ENCODE data around the gene IQGAP3. TPM values are rescaled to one million over a fixed set of nuclear protein-coding genes. Genes with fewer than 3 reads are reported as not detected.

Gene IQGAP3
- polyA plus RNA-seq, 1 of the 3 experiments (the other 2 are of a cell fraction), result 15.6 TPM

DNA sequence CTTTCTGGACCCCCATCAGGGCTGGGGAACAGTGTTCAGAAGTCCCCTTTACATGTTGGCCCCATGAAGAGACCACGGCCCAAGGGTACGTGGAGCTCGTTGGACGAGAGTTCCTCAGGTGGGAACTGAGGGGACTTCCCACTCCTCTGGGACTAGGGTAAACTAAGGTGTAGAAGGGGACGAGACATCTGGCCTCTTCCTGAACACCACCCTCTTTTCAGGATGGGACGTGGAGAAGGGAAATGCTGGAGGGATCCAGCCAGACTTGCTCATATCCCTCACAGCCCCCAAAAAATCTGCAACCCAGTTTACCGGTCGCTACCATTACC, 21.3 kb upstream of the IQGAP3 start:
- Histone ChIP-seq H3K79me2 (ENCODE audit: insufficient read depth) (peaks cover 17% of the 10 kb centered on the region), H4K20me1 (ENCODE audit: insufficient read depth) (no peaks in the 10 kb centered on the region), H3K36me3 (replicated peaks in 1 of 2; ENCODE audit: control insufficient read depth in 1 of 2, insufficient read depth in 2 of 2, low read length in 1 of 2) (peaks cover 36 to 60% of the 10 kb centered on the region in 2 experiments), H3K4me2 (no peak overlapping the region), H2AFZ (ENCODE audit: low read depth) (no peak overlapping the region), H3K4me1 (ENCODE audit: control insufficient read depth in 1 of 2, insufficient read depth in 2 of 2, low read depth in 1 of 2, low read length in 1 of 2) (peaks cover 0 to 16% of the 10 kb centered on the region in 2 experiments; a peak in 2 of 4 replicates), H3F3A (replicated peaks; ENCODE audit: insufficient read depth) (peaks cover 13% of the 10 kb centered on the region), H3K9me2 (no peaks in the 10 kb centered on the region), H3K27me3 (ENCODE audit: insufficient read depth) (no peaks in the 10 kb centered on the region), H3K9me3 (no peaks in the 10 kb centered on the region), H3K27ac (ENCODE audit: low read depth in 2 of 2, low read length in 1 of 2) (no peak overlapping the region), H3K9ac (no peak overlapping the region), H3K4me3 (ENCODE audit: low read depth in 2 of 2, low read length in 1 of 2) (no peak overlapping the region)
- TF ChIP-seq MXI1 (IDR thresholded peaks at IDR 0.05; ENCODE audit: low read depth, low read length) (no peak), POLR2AphosphoS5 (IDR thresholded peaks at IDR 0.05; ENCODE audit: low read depth, low read length) (no peak), TEAD4 (IDR thresholded peaks at IDR 0.05; ENCODE audit: borderline replicate concordance, insufficient read depth) (no peak), JUND (IDR thresholded peaks at IDR 0.05) (no peak), SIN3A (IDR thresholded peaks at IDR 0.05; ENCODE audit: borderline replicate concordance, low read depth, low read length) (no peak), NRF1 (IDR thresholded peaks at IDR 0.05; ENCODE audit: low read depth, low read length) (no peak), ZBTB33 (IDR thresholded peaks at IDR 0.05; ENCODE audit: borderline replicate concordance, low read depth) (no peak), EP300 (IDR thresholded peaks at IDR 0.05; ENCODE audit: borderline replicate concordance in 1 of 2, low read depth in 1 of 2, low read length in 1 of 2) (no peak), FOXM1 (IDR thresholded peaks at IDR 0.05; ENCODE audit: low read depth) (no peak), NFIC (IDR thresholded peaks at IDR 0.05; ENCODE audit: borderline replicate concordance) (no peak)
- 98% methylated on average over 6 of the region's 8 CpGs for WGBS (ENCODE audit: low lambda C conversion rate)
- CTCF ChIA-PET, result interaction anchor here (0.9 to 5.6 kb wide), 10 partner anchors 9 to 208 kb away, joined by 3 to 42 read pairs (median 4); partner anchors contain the start of gene BCAN
- POLR2A ChIA-PET, result no interaction called here
- DNase-seq, result no peak

GRCh38 chr1:156592910-156593660, 20.7 kb upstream of the IQGAP3 start:
- WGBS (ENCODE audit: low lambda C conversion rate), result 75% methylated on average over 7 of the region's 8 CpGs
- H3K9me2 ChIP-seq, result no peaks in the 10 kb centered on the region
- H3K79me2 ChIP-seq (ENCODE audit: insufficient read depth), result peaks cover 12% of the 10 kb centered on the region; the same call in 1 of the 2 replicates
- peak overlapping the region; percentile 96 for H3K4me2 ChIP-seq
- H3K4me3 ChIP-seq (ENCODE audit: low read depth in 2 of 2, low read length in 1 of 2), result peak overlapping the region in 1 of 2 experiments; percentile 83; a peak in 1 of 4 replicates
- H3K9me3 ChIP-seq, result no peaks in the 10 kb centered on the region
- peak overlapping the region; percentile 7 to 51; a peak in 1 of 4 replicates for H3K27ac ChIP-seq (ENCODE audit: low read depth in 2 of 2, low read length in 1 of 2)
- no peak for DNase-seq
- TF ChIP-seq JUND (IDR thresholded peaks at IDR 0.05) (0 out of 2 replicates have a peak, but pooled peaks have one; percentile 9), SMC3 (IDR thresholded peaks at IDR 0.05; ENCODE audit: low read depth, low read length) (no peak), POLR2AphosphoS5 (IDR thresholded peaks at IDR 0.05; ENCODE audit: low read depth, low read length) (peak; percentile 8), RCOR1 (IDR thresholded peaks at IDR 0.05; ENCODE audit: low read length) (peak; percentile 24; the same call in 1 of the 2 replicates)
- H3K4me1 ChIP-seq (ENCODE audit: control insufficient read depth in 1 of 2, insufficient read depth in 2 of 2, low read depth in 1 of 2, low read length in 1 of 2), result peaks cover 0 to 16% of the 10 kb centered on the region in 2 experiments; a peak in 2 of 4 replicates
- peaks cover 13% of the 10 kb centered on the region for H3F3A ChIP-seq (replicated peaks; ENCODE audit: insufficient read depth)
- no peak overlapping the region for H3K9ac ChIP-seq
- no peaks in the 10 kb centered on the region for H3K27me3 ChIP-seq (ENCODE audit: insufficient read depth)
- POLR2A ChIA-PET, result interaction anchor here (1.1 to 2.8 kb wide), 2 partner anchors 9 to 21 kb away, joined by 3 to 15 read pairs; partner anchors contain the start of gene GPATCH4
- no peaks in the 10 kb centered on the region for H4K20me1 ChIP-seq (ENCODE audit: insufficient read depth)
- H2AFZ ChIP-seq (ENCODE audit: low read depth), result no peak overlapping the region
- CTCF ChIA-PET, result interaction anchor here (0.7 to 5.6 kb wide), 13 partner anchors 9 to 207 kb away, joined by 3 to 42 read pairs (median 4); partner anchors contain the start of genes BCAN and GPATCH4
- peaks cover 31 to 55% of the 10 kb centered on the region in 2 experiments for H3K36me3 ChIP-seq (replicated peaks in 1 of 2; ENCODE audit: control insufficient read depth in 1 of 2, insufficient read depth in 2 of 2, low read length in 1 of 2)
